Heart left ventricle (tissue), 16 donors: ENCODE data around the gene PLA2G4A. TPM values are rescaled to one million over a fixed set of nuclear protein-coding genes. Genes with fewer than 3 reads are reported as not detected.
A peak's percentile ranks its signal among the peaks of the same experiment; 100 is the strongest.

Experiments used
- ATAC-seq, 4 donors: fragments of 200-7000 bp; cut with Tn5 transposase; one replicate each; pipeline ENCODE4 v1.9.1; 2020 to 2022; ENCODE audit warnings: moderate library complexity in 4 of 4, mild to moderate bottlenecking in 3 of 4, moderate number of reproducible peaks in 1 of 4
- DNase-seq, 5 donors: peaks; one replicate each; pipeline ENCODE4 v3.0.0-alpha.2; 2020
- H3K27ac ChIP-seq, 12 donors: fragments of 200-600 bp; sonication (generic) in 4 of 12; one replicate each; pipeline versions ENCODE4 v1.5.0 to v1.8.0; 2016 to 2022; ENCODE audit warnings: mild to moderate bottlenecking in 2 of 12
- H3K27me3 ChIP-seq, 9 donors: fragments of 200-600 bp; sonication (generic) in 2 of 9; one replicate each; pipeline versions ENCODE4 v1.5.1 to v1.8.0; 2016 to 2022; ENCODE audit warnings: mild to moderate bottlenecking in 3 of 9
- H3K36me3 ChIP-seq, 9 donors: fragments of 200-600 bp; sonication (generic) in 2 of 9; one replicate each; pipeline versions ENCODE4 v1.5.0 to v1.8.0; 2018 to 2022; ENCODE audit warnings: mild to moderate bottlenecking in 2 of 9
- H3K4me1 ChIP-seq, 12 donors: fragments of 200-600 bp; sonication (generic) in 4 of 12; one replicate each; pipeline versions ENCODE4 v1.5.0 to v1.8.0; 2016 to 2022; ENCODE audit warnings: mild to moderate bottlenecking in 3 of 12
- H3K4me3 ChIP-seq, 12 donors: fragments of 200-600 bp; sonication (generic) in 4 of 12; one replicate each; pipeline versions ENCODE4 v1.5.0 to v1.8.0; 2017 to 2022; ENCODE audit warnings: mild to moderate bottlenecking in 9 of 12, moderate library complexity in 4 of 12
- H3K9me3 ChIP-seq, 12 donors: fragments of 200-600 bp; sonication (generic) in 4 of 12; one replicate each; pipeline versions ENCODE4 v1.5.0 to v1.8.0; 2016 to 2022; ENCODE audit warnings: mild to moderate bottlenecking in 1 of 12
- CTCF ChIP-seq, 12 donors: fragments of 200-600 bp; sonication (generic) in 4 of 12; IDR thresholded peaks; one replicate each; pipeline versions ENCODE4 v1.5.0 to v1.8.0; 2018 to 2022; ENCODE audit warnings: antibody characterized with exemption in 12 of 12, mild to moderate bottlenecking in 5 of 12
- POLR2A ChIP-seq, 2 donors: fragments of 450-650 bp; IDR thresholded peaks; one replicate each; pipeline ENCODE4 v1.6.1; 2017; ENCODE audit warnings: antibody characterized with exemption in 2 of 2, mild to moderate bottlenecking in 2 of 2, moderate library complexity in 2 of 2
- WGBS, 4 donors: extraction: QIAGEN DNeasy Blood & Tissue Kit in 2 of 4; methylation state at CpG; one replicate each; pipeline versions ENCODE4 v1.1.5 to v1.1.7; 2013 to 2018; 5-methylcytosine and 5-hydroxymethylcytosine counted together
- intact Hi-C, 10 donors: fragments of 100-400 bp; cut with DNase I; formaldehyde crosslinking; loops; one replicate each; pipeline versions ENCODE4 v1.11.1 to v1.14.2; 2022
- polyA plus RNA-seq, 2 donors: library from polyadenylated mRNA; stranded (reverse); fragments of 200-250 nt; gene quantifications; one replicate each; pipeline ENCODE4 v1.2.3, GENCODE V29; 2013
- total RNA-seq, 9 donors: library from RNA; depleted of rRNA in 2 of 9; stranded (reverse); fragments of >200 nt in 2 of 9; fragmentation: NEBNext Ultra II Directional in 3 of 9; extraction: Animal tissue kit (Norgen Biotek cat#: 25700) in 3 of 9; gene quantifications; one replicate each; pipeline versions ENCODE4 v1.1.0 to v1.2.4, GENCODE V29; 2016 to 2023
- donor health status: ischemic (EF 13 %, LVEDD 7.1; RV severe dilation, severe dysfunction).
- donor health status: healthy with polysubstance abuse.
- donor health status: DM: no; HTN: yes; CAD: no.
- donor health status: DM: no; HTN: no; CAD: no.
- donor health status: ischemic (EF 25% LVEDD 6.9; RV normal size, moderate dysfunction).
- donor health status: ischemic (EF 25% LVEDD 5.7; RV mildly dilated, moderate dysfunction).
- donor health status: healthy.
- donor health status: DM: yes; HTN: yes; CAD: no.
- donor health status: ischemic (EF 35%, LVEDD 5.7; RV mildly dilated, moderate dysfunction).
- donor health status: nonischemic (EF 11% LVEDD 7.7; RV severe dilation, severe dysfunction).
- donor health status: DM: yes; HTN: yes; CAD: no.
- donor health status: PGD.
- donor health status: ischemic (EF 29% LVEDD 5.4; RV normal size, mild dysfunction).
- donor health status: nonischemic (EF 23%, LVEDD 6.1; RV moderate dilation, normal function).

PLA2G4A gene
- total and polyA plus RNA-seq, 11 donors: 0.91 to 5.8 (median 1.8) TPM

GRCh38 chr1:186858923-186859322 is 30.2 kb downstream of the PLA2G4A start:
- H3K27me3 ChIP-seq: no peaks in the 10 kb centered on the region
- ATAC-seq: peak in 2 of 4 donors; percentile 47 to 50
- intact Hi-C loops: no loop called here

DNA sequence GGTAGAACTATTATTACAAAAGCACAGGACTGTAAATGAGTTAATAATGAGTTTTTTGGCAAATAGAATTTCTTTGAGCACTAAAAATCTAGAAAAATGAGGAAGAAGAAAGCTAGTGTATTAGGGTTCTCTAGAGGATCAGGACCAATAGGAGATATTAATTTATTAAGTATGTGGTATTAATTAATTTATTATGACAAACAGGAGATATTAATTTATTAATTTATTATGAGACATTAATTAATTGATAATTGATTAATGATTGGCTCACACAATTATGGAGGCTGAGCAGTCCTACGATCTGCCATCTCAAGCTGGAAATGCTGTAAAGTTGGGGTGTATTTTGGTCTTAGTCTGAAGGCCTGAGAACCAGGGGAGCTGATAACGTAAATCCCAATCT is 31.2 kb downstream of the PLA2G4A start:
- H3K4me1 ChIP-seq: peaks cover 0 to under 1% (median 0%) of the 10 kb centered on the region in 12 donors
- 69 to 95% (median 86%) methylated on average over 2 of the region's 2 CpGs for WGBS, 4 donors
- no peak for TF ChIP-seq POLR2A (IDR thresholded peaks at IDR 0.05)
- TF ChIP-seq CTCF (IDR thresholded peaks at IDR 0.05): no peak
- no peak for DNase-seq
- no peak overlapping the region for H3K27ac ChIP-seq
- H3K9me3 ChIP-seq: no peaks in the 10 kb centered on the region
- intact Hi-C loops: no loop called here
- ATAC-seq: no peak
- no peaks in the 10 kb centered on the region for H3K27me3 ChIP-seq
- no peak overlapping the region for H3K4me3 ChIP-seq
- no peaks in the 10 kb centered on the region for H3K36me3 ChIP-seq

More at GRCh38 chr1:186858923-186859322, 30.2 kb downstream of the PLA2G4A start:
- peak in 1 of 5 donors; percentile 23 for DNase-seq
- no peaks in the 10 kb centered on the region for H3K4me1 ChIP-seq
- H3K9me3 ChIP-seq: no peaks in the 10 kb centered on the region
- H3K27ac ChIP-seq: peak overlapping the region in 1 of 12 donors; percentile 5
- H3K36me3 ChIP-seq: no peaks in the 10 kb centered on the region
- no peak overlapping the region for H3K4me3 ChIP-seq
- no peak for TF ChIP-seq POLR2A (IDR thresholded peaks at IDR 0.05)
- TF ChIP-seq CTCF (IDR thresholded peaks at IDR 0.05): no peak

GRCh38 chr1:186864296-186864695 is 35.5 kb downstream of the PLA2G4A start:
- WGBS, 4 donors: 67 to 74% (median 70%) methylated on average over 1 of the region's 1 CpG
- TF ChIP-seq POLR2A (IDR thresholded peaks at IDR 0.05) (no peak), CTCF (IDR thresholded peaks at IDR 0.05) (no peak)
- ATAC-seq: no peak

GRCh38 chr1:186865253-186865652 is 36.5 kb downstream of the PLA2G4A start:
- intact Hi-C loops: no loop called here
- peaks cover 0 to 7% (median 0%) of the 10 kb centered on the region in 12 donors for H3K4me1 ChIP-seq
- H3K36me3 ChIP-seq: no peaks in the 10 kb centered on the region
- H3K27me3 ChIP-seq: no peaks in the 10 kb centered on the region
- no peak overlapping the region for H3K27ac ChIP-seq
- no peak for ATAC-seq
- H3K4me3 ChIP-seq: no peak overlapping the region
- no peaks in the 10 kb centered on the region for H3K9me3 ChIP-seq
- WGBS, 4 donors: 82 to 91% (median 86%) methylated on average over 1 of the region's 1 CpG
- TF ChIP-seq POLR2A (IDR thresholded peaks at IDR 0.05): no peak
- TF ChIP-seq CTCF (IDR thresholded peaks at IDR 0.05): no peak
- DNase-seq: no peak

More at GRCh38 chr1:186864296-186864695, 35.5 kb downstream of the PLA2G4A start:
- Histone ChIP-seq H3K9me3 (no peaks in the 10 kb centered on the region), H3K36me3 (no peaks in the 10 kb centered on the region), H3K4me1 (peaks cover 0 to 7% (median 0%) of the 10 kb centered on the region in 12 donors), H3K27ac (no peak overlapping the region), H3K27me3 (no peaks in the 10 kb centered on the region), H3K4me3 (no peak overlapping the region)
- DNase-seq: no peak
- intact Hi-C loops: no loop called here
